Effector CD4-positive, alpha-beta T cell (primary cell): ENCODE measurements around the gene DDX1.
"Not testable (repeated sequence)": the region's sequence is repeated elsewhere in the genome, so short reads cannot be mapped to it uniquely, and the experiment has no call there.

Source experiments
- DNase-seq: peaks from one replicate; pipeline ENCODE4 v3.0.0-alpha.2; 2020

Gene DDX1

GRCh38 chr2:15617778-15618448, 26.2 kb downstream of the DDX1 start:
- no peak for DNase-seq

- no peak for DNase-seq
Observed at GRCh38 chr2:15618449-15618855, 26.8 kb downstream of the DDX1 start.

GRCh38 chr2:15619076-15619475, 27.4 kb downstream of the DDX1 start:
- no peak for DNase-seq

- DNase-seq, result no peak
Observed at GRCh38 chr2:15619510-15619909, 27.8 kb downstream of the DDX1 start.

GRCh38 chr2:15619938-15620337, 28.3 kb downstream of the DDX1 start:
- DNase-seq, result no peak

GRCh38 chr2:15620340-15620739, 28.7 kb downstream of the DDX1 start:
- no peak for DNase-seq

- DNase-seq, result no peak
Observed at GRCh38 chr2:15620857-15621471, 29.3 kb downstream of the DDX1 start.

- not testable (repeated sequence) for DNase-seq
Observed at GRCh38 chr2:15621472-15621870, 29.8 kb downstream of the DDX1 start.

- no peak for DNase-seq
Observed at GRCh38 chr2:15622214-15622613, 30.5 kb downstream of the DDX1 start.

GRCh38 chr2:15622614-15623480, 31.2 kb downstream of the DDX1 start:
- DNase-seq, result no peak

GRCh38 chr2:15623481-15623796, 31.8 kb downstream of the DDX1 start:
- DNase-seq, result no peak

- DNase-seq, result no peak
Observed at GRCh38 chr2:15623898-15624541, 32.4 kb downstream of the DDX1 start.

GRCh38 chr2:15624903-15625302, 33.2 kb downstream of the DDX1 start:
- DNase-seq, result no peak

- DNase-seq, result no peak
Observed at GRCh38 chr2:15625344-15626036, 33.8 kb downstream of the DDX1 start.

- no peak for DNase-seq
Observed at GRCh38 chr2:15626126-15626525, 34.5 kb downstream of the DDX1 start.

GRCh38 chr2:15626967-15627366, 35.3 kb downstream of the DDX1 start:
- no peak for DNase-seq

- no peak for DNase-seq
Observed at GRCh38 chr2:15627817-15628684, 36.4 kb downstream of the DDX1 start.

- no peak for DNase-seq
Observed at GRCh38 chr2:15628899-15629855, 37.5 kb downstream of the DDX1 start.

- DNase-seq, result no peak
Observed at GRCh38 chr2:15630121-15630977, 38.7 kb downstream of the DDX1 start.
